Astrocyte (in vitro differentiated cells and primary cell): ENCODE results near the gene PYGM.

Experiments
- EZH2 ChIP-seq: IDR thresholded peaks from 2 replicates; pipeline ENCODE4 v1.6.1; 2012; ENCODE audit warnings: mild to moderate bottlenecking, low read length, inconsistent platforms; ENCODE audit not compliant: insufficient read depth
- TF ChIP-seq, protein P1 (sequence below): IDR thresholded peaks from 2 replicates; pipeline ENCODE4 v1.5.1; 2011; ENCODE audit warnings: low read depth, mild to moderate bottlenecking, inconsistent platforms, low read length, moderate library complexity; ENCODE audit not compliant: insufficient read depth

DNA sequence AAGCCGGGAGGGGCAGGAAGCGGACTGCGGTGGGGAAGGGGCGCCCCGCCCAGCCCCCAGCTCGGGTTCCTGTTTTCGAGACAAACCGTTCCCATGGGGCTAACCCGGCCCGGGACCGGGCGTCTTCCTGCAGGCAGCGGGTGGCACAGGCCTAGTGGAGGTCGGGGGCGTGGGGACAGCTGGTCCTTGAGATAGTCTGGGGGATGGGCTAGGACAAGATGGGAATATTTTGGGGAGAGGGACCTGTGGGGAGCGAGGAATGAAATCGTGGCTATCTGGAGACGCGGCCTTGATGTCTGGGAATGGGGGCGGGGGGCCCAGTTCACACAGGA is 14.6 kb downstream of the PYGM start:
- TF ChIP-seq, protein P1, sequence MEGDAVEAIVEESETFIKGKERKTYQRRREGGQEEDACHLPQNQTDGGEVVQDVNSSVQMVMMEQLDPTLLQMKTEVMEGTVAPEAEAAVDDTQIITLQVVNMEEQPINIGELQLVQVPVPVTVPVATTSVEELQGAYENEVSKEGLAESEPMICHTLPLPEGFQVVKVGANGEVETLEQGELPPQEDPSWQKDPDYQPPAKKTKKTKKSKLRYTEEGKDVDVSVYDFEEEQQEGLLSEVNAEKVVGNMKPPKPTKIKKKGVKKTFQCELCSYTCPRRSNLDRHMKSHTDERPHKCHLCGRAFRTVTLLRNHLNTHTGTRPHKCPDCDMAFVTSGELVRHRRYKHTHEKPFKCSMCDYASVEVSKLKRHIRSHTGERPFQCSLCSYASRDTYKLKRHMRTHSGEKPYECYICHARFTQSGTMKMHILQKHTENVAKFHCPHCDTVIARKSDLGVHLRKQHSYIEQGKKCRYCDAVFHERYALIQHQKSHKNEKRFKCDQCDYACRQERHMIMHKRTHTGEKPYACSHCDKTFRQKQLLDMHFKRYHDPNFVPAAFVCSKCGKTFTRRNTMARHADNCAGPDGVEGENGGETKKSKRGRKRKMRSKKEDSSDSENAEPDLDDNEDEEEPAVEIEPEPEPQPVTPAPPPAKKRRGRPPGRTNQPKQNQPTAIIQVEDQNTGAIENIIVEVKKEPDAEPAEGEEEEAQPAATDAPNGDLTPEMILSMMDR, result no peak
- peak; percentile 89 for TF ChIP-seq EZH2
